Choroid plexus epithelial cell (primary cell): ENCODE measurements around the gene DYNLT2.

Source experiments
- DNase-seq: peaks from one replicate; pipeline ENCODE4 v3.0.0-alpha.2; 2010; ENCODE audit warnings: low read depth
- H3K4me3 ChIP-seq: 2 replicates; pipeline ENCODE4 v1.5.1; 2011; ENCODE audit warnings: low read depth, mild to moderate bottlenecking, control low read depth, low read length, moderate library complexity
- TF ChIP-seq, protein P1 (sequence below): conservative IDR thresholded peaks from 2 replicates; pipeline ENCODE4 v1.5.1; 2011; ENCODE audit warnings: low read depth, mild to moderate bottlenecking, control low read depth, inconsistent platforms, low read length, moderate library complexity

The DYNLT2 gene

DNA sequence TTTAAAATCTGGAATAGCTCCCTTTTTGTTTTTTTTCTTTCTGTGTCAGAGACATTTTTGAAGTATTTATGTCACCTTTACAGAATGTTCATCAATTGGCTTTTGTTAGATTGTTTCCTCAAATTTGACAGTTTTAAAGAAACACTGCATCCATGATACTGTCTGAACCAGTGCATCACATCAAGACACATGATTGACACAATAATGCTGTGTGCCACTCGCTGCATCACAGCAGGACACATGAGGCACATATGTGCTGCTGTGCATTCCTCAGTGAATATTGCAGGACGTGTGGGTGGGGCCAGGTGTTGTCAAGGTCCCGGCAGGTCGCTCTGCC, 37.4 kb upstream of the DYNLT2 start:
- no peak overlapping the region for H3K4me3 ChIP-seq
- TF ChIP-seq, protein P1, sequence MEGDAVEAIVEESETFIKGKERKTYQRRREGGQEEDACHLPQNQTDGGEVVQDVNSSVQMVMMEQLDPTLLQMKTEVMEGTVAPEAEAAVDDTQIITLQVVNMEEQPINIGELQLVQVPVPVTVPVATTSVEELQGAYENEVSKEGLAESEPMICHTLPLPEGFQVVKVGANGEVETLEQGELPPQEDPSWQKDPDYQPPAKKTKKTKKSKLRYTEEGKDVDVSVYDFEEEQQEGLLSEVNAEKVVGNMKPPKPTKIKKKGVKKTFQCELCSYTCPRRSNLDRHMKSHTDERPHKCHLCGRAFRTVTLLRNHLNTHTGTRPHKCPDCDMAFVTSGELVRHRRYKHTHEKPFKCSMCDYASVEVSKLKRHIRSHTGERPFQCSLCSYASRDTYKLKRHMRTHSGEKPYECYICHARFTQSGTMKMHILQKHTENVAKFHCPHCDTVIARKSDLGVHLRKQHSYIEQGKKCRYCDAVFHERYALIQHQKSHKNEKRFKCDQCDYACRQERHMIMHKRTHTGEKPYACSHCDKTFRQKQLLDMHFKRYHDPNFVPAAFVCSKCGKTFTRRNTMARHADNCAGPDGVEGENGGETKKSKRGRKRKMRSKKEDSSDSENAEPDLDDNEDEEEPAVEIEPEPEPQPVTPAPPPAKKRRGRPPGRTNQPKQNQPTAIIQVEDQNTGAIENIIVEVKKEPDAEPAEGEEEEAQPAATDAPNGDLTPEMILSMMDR = no peak
- no peak for DNase-seq

DNA sequence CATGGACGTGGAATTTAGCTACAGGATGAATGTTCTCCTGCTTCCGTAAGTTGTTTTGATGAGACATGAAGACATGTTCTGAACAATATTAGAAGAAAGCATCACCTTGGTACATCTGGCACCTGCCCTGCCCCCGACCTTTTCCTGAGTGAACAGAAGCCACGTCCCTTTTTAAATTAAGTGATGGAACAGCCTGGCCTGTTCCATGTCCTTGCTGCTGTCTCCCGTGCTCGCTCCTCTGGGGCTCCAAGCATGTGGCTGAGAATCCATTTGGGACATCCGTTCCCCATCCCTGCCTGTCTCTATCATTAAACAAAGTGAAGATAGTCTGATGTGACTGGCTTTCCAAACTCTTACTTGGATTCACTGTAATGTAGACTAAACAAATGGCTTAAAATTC, 36.4 kb upstream of the DYNLT2 start:
- no peak for DNase-seq
- TF ChIP-seq, protein P1 = no peak
- no peak overlapping the region for H3K4me3 ChIP-seq

DNA sequence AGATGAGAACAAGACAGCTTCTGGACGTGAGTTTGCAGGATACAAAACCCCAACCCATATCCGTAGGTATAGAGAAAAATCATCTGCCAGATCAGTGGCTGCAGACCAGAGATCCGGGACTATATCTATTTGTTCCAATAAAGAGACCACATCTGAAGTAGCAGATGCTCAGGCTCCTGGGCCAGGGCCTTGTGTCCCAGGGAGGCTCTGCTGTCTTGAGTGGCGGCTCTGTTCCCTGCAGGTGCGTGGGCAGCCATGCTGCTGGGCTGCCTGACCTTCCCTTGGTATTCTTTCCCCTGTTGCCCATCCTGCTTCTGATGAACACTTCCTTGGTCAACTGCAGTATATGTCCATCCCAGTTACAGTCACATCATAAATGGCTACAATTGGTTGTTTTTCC, 35.0 kb upstream of the DYNLT2 start:
- no peak for DNase-seq
- no peak overlapping the region for H3K4me3 ChIP-seq
- TF ChIP-seq, protein P1 = no peak

DNA sequence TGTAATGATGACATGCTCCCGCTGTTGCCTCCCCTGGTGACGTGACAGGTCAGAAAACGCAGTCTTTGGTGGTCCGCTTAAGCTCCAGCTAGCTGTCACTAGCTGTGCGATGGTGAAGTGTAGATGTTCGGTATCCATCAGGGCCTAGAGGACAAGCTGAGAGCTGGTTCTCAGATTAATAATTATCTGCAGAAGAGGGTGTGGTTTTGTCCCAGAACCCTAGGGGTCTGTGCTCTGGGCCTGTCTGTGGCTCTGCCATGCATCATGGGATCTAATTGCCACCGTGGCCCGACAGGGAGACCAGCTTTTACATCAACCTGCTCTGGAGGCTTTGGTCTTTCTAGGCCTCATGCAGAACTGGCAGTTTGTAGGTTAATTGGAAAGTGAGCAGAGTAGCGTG, 34.2 kb upstream of the DYNLT2 start:
- no peak for DNase-seq
- TF ChIP-seq, protein P1 = no peak
- no peak overlapping the region for H3K4me3 ChIP-seq

DNA sequence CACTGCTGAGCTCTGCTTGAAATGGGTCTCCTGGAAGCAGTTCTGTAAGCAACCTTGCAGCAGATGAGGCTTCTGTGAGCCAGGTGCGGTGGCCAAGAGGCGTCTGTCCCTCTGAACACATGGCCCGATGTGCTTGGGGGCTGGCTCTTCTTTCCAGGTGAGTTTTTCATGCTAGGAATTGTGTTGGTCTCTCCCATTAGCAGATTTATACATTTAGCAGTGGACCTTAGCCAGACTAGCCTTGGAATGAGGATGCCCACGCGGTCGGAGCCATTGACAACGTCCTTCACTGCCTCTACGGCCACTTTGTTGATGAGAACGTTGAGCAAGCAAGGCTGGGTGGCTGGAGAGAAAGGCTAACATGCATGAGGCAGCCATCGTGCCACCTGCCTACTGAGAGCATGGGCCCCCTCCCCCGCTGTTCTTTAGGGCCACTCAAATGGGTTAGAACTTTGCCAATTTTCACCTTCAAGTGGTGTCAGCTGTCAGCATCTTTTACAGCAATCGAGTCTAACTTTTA, 33.5 kb upstream of the DYNLT2 start:
- H3K4me3 ChIP-seq = no peak overlapping the region
- TF ChIP-seq, protein P1 = no peak
- no peak for DNase-seq

DNA sequence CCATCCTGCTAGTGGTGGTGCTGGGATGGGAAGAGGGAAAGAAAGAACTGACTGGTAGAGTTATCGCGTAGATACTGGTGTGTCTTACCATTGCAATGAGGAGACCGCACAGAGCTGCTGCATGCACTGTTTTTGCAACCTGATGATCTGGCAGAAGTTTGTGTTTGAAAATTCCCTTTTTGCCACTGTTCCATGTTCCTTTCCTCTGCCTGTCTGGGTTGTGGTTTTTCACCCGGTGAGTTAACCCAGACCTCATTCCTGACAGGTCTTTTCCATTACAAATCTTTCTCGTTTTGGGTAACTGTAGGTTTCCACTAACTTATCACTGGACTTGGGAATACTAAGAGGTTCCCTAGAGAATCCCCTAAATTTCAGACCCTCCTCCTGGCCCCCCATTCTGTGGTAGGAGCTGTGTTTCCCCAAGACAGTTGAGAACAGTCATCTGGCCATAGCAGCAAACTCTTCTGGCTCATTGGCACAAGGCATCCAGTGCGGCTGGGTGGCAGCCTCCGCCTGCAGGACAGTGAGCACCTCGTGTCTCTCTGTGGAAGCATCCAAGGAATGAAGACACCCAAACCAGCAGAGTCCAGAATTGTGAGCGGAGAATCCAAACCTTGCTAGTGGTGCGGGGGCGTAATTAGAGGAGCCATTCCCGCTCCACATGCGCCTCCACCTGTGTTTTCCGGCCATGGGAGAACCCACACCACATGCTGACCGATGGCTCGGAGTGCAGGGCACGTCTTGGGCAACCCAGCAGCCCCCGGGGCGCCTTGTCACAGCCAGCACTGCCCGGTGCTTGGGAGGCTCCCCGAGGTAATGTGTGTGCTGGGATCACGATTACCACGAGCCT, 32.8 kb upstream of the DYNLT2 start:
- TF ChIP-seq, protein P1 = no peak
- H3K4me3 ChIP-seq = no peak overlapping the region
- no peak for DNase-seq

DNA sequence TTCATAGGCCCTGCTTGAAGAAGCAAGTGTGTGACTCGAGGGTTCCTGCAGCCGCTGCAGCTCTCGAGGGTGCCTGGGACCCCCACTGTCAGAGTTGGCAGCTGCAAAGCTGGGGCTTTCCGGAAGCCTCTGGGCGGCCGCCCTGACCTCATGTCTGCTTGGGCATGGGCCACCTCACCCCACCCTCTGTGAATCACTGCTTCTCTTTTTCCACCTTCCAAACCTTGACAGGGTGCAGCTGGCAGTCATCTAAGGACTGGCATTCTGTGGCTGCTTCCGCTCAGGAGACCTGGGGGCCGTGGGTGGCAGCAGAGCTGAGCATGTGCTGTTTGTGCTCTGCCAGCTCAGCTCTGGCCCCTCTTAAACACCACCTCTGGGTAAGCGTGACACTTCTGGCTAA, 32.0 kb upstream of the DYNLT2 start:
- TF ChIP-seq, protein P1 = no peak
- H3K4me3 ChIP-seq = no peak overlapping the region
- no peak for DNase-seq
